GM12873 (cell line): ENCODE results near the gene PXDC1.

Source experiments
- TF ChIP-seq, protein P1 (sequence below): IDR thresholded peaks from 2 replicates; pipeline ENCODE4 v1.5.1; 2012; ENCODE audit warnings: low read depth, mild to moderate bottlenecking, moderate library complexity, low read length, control low read depth; ENCODE audit not compliant: insufficient read depth; ENCODE audit errors: missing control alignments

The PXDC1 gene

DNA sequence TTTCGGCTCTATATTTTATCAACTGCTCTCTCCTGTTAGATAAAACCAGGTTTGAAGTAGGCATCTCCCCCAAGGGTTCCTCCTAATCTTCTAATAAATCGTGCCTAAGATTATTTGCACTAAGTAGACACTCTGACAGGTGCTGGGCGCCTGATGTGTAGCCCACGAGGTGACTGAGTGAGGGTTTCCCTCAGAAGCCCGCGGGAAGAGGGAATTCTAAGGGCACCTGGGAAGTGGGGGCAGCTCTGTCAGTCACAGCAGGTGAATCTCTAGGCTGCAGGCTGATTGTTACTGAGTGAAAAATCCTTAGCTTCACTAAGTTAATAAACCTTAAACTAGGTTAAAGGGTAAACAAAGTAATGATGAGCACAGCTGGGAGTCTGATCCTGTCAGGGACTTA lies 68.2 kb downstream of the PXDC1 start:
- TF ChIP-seq, protein P1, sequence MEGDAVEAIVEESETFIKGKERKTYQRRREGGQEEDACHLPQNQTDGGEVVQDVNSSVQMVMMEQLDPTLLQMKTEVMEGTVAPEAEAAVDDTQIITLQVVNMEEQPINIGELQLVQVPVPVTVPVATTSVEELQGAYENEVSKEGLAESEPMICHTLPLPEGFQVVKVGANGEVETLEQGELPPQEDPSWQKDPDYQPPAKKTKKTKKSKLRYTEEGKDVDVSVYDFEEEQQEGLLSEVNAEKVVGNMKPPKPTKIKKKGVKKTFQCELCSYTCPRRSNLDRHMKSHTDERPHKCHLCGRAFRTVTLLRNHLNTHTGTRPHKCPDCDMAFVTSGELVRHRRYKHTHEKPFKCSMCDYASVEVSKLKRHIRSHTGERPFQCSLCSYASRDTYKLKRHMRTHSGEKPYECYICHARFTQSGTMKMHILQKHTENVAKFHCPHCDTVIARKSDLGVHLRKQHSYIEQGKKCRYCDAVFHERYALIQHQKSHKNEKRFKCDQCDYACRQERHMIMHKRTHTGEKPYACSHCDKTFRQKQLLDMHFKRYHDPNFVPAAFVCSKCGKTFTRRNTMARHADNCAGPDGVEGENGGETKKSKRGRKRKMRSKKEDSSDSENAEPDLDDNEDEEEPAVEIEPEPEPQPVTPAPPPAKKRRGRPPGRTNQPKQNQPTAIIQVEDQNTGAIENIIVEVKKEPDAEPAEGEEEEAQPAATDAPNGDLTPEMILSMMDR: no peak

DNA sequence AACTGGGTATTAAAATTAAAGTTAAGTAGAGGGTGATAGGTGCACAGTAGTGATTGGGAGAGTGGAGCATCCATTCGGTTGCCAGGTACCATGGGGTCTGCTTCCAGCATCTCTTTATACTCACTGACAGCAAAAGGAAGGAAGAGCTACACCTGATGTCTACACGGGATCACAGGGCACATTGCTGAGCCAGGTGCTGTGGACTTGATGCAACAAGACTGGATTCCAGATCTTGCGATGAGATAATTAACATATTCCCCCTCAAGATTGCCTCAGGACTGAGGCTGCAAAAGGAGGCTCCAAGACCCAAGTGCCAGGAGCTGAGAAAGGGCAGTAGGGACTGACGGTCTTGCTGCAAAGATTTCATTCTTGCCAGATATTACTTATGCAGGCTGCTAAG lies 72.6 kb downstream of the PXDC1 start:
- TF ChIP-seq, protein P1: no peak
